ENCODE data around the gene RAD51B.

The RAD51B gene

GRCh38 chr14:68394118-68394763 is 574.7 kb downstream of the RAD51B start:
- DNase-seq (ENCODE audit: low read depth in 2 of 3, low spot score in 2 of 3): no peak

GRCh38 chr14:68394764-68395143 is 575.2 kb downstream of the RAD51B start:
- no peak for DNase-seq (ENCODE audit: low read depth in 2 of 3, low spot score in 2 of 3)

- no peak for DNase-seq (ENCODE audit: low read depth in 2 of 3, low spot score in 2 of 3)
These were observed 576.0 kb downstream of the RAD51B start for GRCh38 chr14:68395604-68396003.

GRCh38 chr14:68396461-68396860 is 576.9 kb downstream of the RAD51B start:
- no peak for DNase-seq (ENCODE audit: low read depth in 2 of 3, low spot score in 2 of 3)

GRCh38 chr14:68397371-68397811 is 577.8 kb downstream of the RAD51B start:
- no peak for DNase-seq (ENCODE audit: low read depth in 2 of 3, low spot score in 2 of 3)

GRCh38 chr14:68397822-68398221 is 578.2 kb downstream of the RAD51B start:
- no peak for DNase-seq (ENCODE audit: low read depth in 2 of 3, low spot score in 2 of 3)

- DNase-seq (ENCODE audit: low read depth in 2 of 3, low spot score in 2 of 3): no peak
These were observed 578.8 kb downstream of the RAD51B start for GRCh38 chr14:68398370-68398769.

GRCh38 chr14:68399971-68400370 is 580.4 kb downstream of the RAD51B start:
- no peak for DNase-seq (ENCODE audit: low read depth in 2 of 3, low spot score in 2 of 3)

GRCh38 chr14:68401317-68401716 is 581.7 kb downstream of the RAD51B start:
- DNase-seq (ENCODE audit: low read depth in 2 of 3, low spot score in 2 of 3): no peak

GRCh38 chr14:68401855-68402254 is 582.3 kb downstream of the RAD51B start:
- no peak for DNase-seq (ENCODE audit: low read depth in 2 of 3, low spot score in 2 of 3)

- DNase-seq (ENCODE audit: low read depth in 2 of 3, low spot score in 2 of 3): no peak
These were observed 583.0 kb downstream of the RAD51B start for GRCh38 chr14:68402525-68403101.

GRCh38 chr14:68403191-68404145 is 583.9 kb downstream of the RAD51B start:
- no peak for DNase-seq (ENCODE audit: low read depth in 2 of 3, low spot score in 2 of 3)

- no peak for DNase-seq (ENCODE audit: low read depth in 2 of 3, low spot score in 2 of 3)
These were observed 584.6 kb downstream of the RAD51B start for GRCh38 chr14:68404146-68404527.

- DNase-seq (ENCODE audit: low read depth in 2 of 3, low spot score in 2 of 3): no peak
These were observed 585.1 kb downstream of the RAD51B start for GRCh38 chr14:68404652-68405183.

- DNase-seq (ENCODE audit: low read depth in 2 of 3, low spot score in 2 of 3): no peak
These were observed 586.4 kb downstream of the RAD51B start for GRCh38 chr14:68405961-68406360.

- DNase-seq (ENCODE audit: low read depth in 2 of 3, low spot score in 2 of 3): no peak
These were observed 587.7 kb downstream of the RAD51B start for GRCh38 chr14:68407285-68407684.

- no peak for DNase-seq (ENCODE audit: low read depth in 2 of 3, low spot score in 2 of 3)
These were observed 588.2 kb downstream of the RAD51B start for GRCh38 chr14:68407825-68408224.

- no peak for DNase-seq (ENCODE audit: low read depth in 2 of 3, low spot score in 2 of 3)
These were observed 589.1 kb downstream of the RAD51B start for GRCh38 chr14:68408680-68409079.

- DNase-seq (ENCODE audit: low read depth in 2 of 3, low spot score in 2 of 3): no peak
These were observed 589.8 kb downstream of the RAD51B start for GRCh38 chr14:68409387-68409786.

- DNase-seq (ENCODE audit: low read depth in 2 of 3, low spot score in 2 of 3): no peak
These were observed 593.2 kb downstream of the RAD51B start for GRCh38 chr14:68412505-68413465.

GRCh38 chr14:68413509-68413908 is 593.9 kb downstream of the RAD51B start:
- DNase-seq (ENCODE audit: low read depth in 2 of 3, low spot score in 2 of 3): no peak

All from activated CD8-positive, alpha-beta memory T cell treated with anti-CD3 and anti-CD28 coated beads for 48 hours (primary cell).